Activated naive CD4-positive, alpha-beta T cell treated with anti-CD3 and anti-CD28 coated beads, Interleukin-2, amount 10 ng/mL, durations not matched to agents 7 days and 5 days (primary cell): ENCODE data around the gene TTC33.
"Not testable (repeated sequence)": the region's sequence is repeated elsewhere in the genome, so short reads cannot be mapped to it uniquely, and the experiment has no call there.

Source experiments
- CTCF ChIA-PET: fragments of 350-600 bp; sonication (Branson Sonifier 250); formaldehyde crosslinking; loops from one replicate; lab custom pipeline; 2021; ENCODE audit warnings: antibody characterized with exemption; lab: Charles Lee
- DNase-seq: peaks from one replicate; pipeline ENCODE4 v3.0.0-alpha.2; 2020
- H3K27ac Mint-ChIP-seq: one replicate; pipeline ENCODE4 v1.8.0; 2021; ENCODE audit warnings: mild to moderate bottlenecking, moderate library complexity, mixed read lengths
- H3K27me3 Mint-ChIP-seq: one replicate; pipeline ENCODE4 v1.8.0; 2021; ENCODE audit warnings: mild to moderate bottlenecking, mixed read lengths
- H3K36me3 Mint-ChIP-seq: one replicate; pipeline ENCODE4 v1.8.0; 2021; ENCODE audit warnings: mixed read lengths
- H3K4me1 Mint-ChIP-seq: one replicate; pipeline ENCODE4 v1.8.0; 2021; ENCODE audit warnings: mixed read lengths
- H3K4me3 Mint-ChIP-seq: one replicate; pipeline ENCODE4 v1.8.0; 2021; ENCODE audit warnings: mild to moderate bottlenecking, moderate library complexity, mixed read lengths
- H3K9me3 Mint-ChIP-seq: one replicate; pipeline ENCODE4 v1.8.0; 2021; ENCODE audit warnings: mixed read lengths

The TTC33 gene

DNA sequence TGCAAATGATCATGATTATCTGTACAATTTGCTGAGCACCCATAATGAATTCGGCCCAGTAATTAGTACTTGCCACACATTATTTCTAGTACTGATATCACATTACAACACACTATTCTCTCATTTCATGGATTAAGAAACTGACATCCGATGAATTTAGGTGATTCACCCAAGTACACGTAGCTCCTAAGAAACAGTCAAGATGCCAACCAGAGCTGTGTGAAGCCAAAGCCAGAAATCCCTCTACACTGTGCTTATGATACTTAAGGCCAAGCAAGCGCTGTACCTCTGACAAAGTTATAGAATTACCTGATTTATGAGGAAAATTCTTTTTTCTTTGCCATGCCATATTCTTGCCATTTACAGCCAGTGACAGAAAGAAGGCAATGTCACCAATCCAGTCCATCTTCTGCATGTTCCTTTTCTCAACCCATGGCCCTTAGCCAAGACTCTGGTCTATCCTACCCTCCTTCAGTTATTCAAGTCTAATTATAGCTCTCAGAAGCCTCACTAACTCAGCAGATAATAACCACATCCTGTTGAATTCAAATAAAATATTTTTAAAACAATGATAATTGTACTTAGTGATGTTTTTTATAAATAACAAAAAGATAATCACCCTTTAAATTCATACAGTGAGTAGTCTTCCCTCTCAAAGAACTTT lies 150.3 kb downstream of the TTC33 start:
- DNase-seq = no peak
- Mint-ChIP-seq H3K9me3 (no peaks in the 10 kb centered on the region), H3K36me3 (peaks cover 3% of the 10 kb centered on the region), H3K4me1 (peaks cover 37% of the 10 kb centered on the region), H3K4me3 (no peak overlapping the region), H3K27me3 (no peaks in the 10 kb centered on the region), H3K27ac (peak overlapping the region; percentile 59)
- CTCF ChIA-PET = no interaction called here

DNA sequence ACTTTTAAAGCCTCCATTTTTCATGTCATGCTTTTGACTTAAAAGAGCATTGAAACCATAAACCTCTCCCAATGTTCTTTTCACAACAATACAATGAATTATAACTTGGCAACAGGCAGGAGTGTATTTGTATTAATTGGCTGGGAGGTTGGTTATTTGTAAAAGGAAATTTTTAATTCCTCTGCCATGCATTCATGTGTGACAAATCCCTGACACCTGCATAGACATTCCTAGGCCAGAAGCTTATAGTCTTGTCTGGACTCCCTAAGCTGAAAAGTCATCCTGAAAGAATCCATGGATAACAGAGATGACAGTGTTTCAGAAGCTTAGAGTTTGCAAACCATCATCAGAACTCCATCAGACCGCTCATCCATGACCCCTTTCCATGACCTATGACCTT lies 152.4 kb downstream of the TTC33 start:
- no peak overlapping the region for H3K4me3 Mint-ChIP-seq
- peaks cover 2% of the 10 kb centered on the region for H3K27me3 Mint-ChIP-seq
- H3K36me3 Mint-ChIP-seq = peaks cover 3% of the 10 kb centered on the region
- H3K4me1 Mint-ChIP-seq = peaks cover 44% of the 10 kb centered on the region
- CTCF ChIA-PET = no interaction called here
- no peak overlapping the region for H3K27ac Mint-ChIP-seq
- H3K9me3 Mint-ChIP-seq = no peaks in the 10 kb centered on the region
- no peak for DNase-seq

DNA sequence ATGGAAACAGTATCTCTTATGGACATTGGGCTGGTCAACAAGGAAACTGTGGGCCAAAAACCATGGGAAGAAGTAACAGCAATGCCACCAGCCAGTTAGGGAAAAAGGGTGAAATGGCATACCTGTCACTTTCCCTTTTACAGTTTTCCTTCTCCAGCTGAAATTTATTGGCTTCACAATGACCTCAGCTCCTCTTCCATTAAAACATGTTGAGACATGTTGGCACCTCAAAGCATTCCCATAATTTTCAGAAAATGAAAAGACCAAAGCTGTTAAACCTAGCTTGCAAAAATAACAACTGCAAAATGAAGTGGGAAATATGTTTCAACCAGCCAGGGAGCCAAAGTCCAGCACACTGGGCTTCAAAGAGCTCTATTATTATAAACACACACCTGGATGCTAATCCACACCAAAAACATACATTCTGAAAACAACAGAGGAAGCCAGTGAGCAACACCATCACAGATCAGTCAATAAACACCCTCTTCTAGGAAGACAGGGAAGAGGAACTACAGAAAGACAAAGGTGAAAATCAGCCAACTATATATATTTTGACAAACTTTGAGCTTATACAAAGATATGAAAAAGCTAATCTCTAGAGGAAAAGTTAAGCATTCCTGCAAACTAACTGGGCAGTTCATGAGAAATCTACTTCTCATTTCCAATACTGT lies 154.4 kb downstream of the TTC33 start:
- CTCF ChIA-PET = interaction anchor here (0.6 kb wide), 1 partner anchor 76 kb away, joined by 4 read pairs; no protein-coding TSS in a partner anchor
- no peak overlapping the region for H3K27ac Mint-ChIP-seq
- peaks cover 40% of the 10 kb centered on the region for H3K4me1 Mint-ChIP-seq

DNA sequence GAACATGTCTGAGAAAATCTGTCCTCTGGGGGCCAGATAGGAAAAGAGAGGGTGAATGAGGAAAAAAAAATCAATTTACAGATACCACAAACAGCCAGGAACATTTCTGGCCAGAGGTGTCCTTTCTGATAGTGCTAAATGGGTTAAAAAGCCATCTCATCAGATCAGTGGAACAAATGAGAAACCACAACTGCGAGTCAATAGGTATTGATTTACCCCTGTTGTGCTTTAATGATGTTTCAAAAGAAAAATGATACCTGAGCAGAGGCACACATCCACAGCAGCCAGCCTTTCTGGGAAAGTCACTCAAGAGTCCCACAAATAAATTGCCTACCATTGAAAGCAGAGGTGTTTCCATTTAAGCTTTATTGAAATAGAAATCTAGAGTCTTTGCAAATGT lies 155.4 kb downstream of the TTC33 start:
- H3K9me3 Mint-ChIP-seq = no peaks in the 10 kb centered on the region
- CTCF ChIA-PET = no interaction called here
- H3K27me3 Mint-ChIP-seq = peaks cover 4% of the 10 kb centered on the region
- no peak for DNase-seq
- H3K36me3 Mint-ChIP-seq = peaks cover 3% of the 10 kb centered on the region
- H3K4me3 Mint-ChIP-seq = no peak overlapping the region
- peaks cover 31% of the 10 kb centered on the region for H3K4me1 Mint-ChIP-seq
- no peak overlapping the region for H3K27ac Mint-ChIP-seq

More for the DNA sequence above, 154.4 kb downstream of the TTC33 start:
- no peak for DNase-seq
- Mint-ChIP-seq H3K36me3 (peaks cover 3% of the 10 kb centered on the region), H3K4me3 (no peak overlapping the region), H3K9me3 (no peaks in the 10 kb centered on the region), H3K27me3 (peaks cover 4% of the 10 kb centered on the region)

DNA sequence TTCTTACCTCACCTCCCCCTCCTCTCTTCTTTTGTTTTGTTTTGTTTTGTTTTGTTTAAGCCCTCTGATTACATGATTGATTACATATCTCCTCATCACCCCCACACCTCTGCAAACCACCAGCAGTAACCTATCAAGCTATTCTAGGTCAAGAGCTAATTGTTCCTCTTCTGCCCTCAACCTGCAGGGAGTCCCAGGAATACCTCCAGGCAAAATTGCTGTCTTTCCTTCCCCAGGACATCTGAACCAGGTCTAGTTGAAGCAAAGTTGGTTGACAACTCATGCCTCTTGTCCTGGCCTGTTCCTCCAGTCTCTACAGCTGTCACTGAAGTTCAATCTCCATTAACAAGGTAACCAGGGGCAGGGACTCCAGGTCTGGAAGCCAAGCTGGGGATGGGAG lies 156.1 kb downstream of the TTC33 start:
- Mint-ChIP-seq H3K27ac (peak overlapping the region; percentile 7), H3K27me3 (peaks cover 4% of the 10 kb centered on the region), H3K36me3 (peaks cover 3% of the 10 kb centered on the region), H3K4me3 (no peak overlapping the region), H3K4me1 (peaks cover 27% of the 10 kb centered on the region), H3K9me3 (no peaks in the 10 kb centered on the region)
- DNase-seq = no peak
- CTCF ChIA-PET = interaction anchor here (1.0 to 1.4 kb wide), 2 partner anchors 11 to 53 kb away, joined by 3 to 4 read pairs; no protein-coding TSS in a partner anchor

DNA sequence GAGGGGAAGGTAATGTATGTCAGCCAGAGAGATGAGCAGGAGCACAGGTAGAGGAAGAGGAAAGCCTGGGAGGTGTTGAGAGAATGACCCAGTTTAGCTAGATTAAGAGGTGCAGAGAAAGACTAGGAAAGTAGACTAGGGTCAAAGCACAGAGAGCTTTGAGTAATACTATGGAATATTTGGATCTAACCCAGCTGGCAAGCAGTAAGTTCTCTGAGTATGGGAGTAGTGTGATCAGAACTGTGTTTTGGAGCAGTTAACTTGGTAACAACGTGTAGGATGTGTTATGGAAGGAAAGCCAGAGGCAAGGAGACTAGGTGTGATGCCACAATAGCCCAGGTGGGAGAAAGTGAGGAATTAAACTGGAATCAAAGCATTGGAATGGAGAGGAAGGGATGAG lies 160.9 kb downstream of the TTC33 start:
- Mint-ChIP-seq H3K27ac (no peak overlapping the region), H3K27me3 (peaks cover 4% of the 10 kb centered on the region), H3K4me1 (peaks cover 24% of the 10 kb centered on the region), H3K4me3 (no peak overlapping the region), H3K36me3 (peaks cover 5% of the 10 kb centered on the region), H3K9me3 (peaks cover 16% of the 10 kb centered on the region)
- DNase-seq = no peak
- CTCF ChIA-PET = no interaction called here

DNA sequence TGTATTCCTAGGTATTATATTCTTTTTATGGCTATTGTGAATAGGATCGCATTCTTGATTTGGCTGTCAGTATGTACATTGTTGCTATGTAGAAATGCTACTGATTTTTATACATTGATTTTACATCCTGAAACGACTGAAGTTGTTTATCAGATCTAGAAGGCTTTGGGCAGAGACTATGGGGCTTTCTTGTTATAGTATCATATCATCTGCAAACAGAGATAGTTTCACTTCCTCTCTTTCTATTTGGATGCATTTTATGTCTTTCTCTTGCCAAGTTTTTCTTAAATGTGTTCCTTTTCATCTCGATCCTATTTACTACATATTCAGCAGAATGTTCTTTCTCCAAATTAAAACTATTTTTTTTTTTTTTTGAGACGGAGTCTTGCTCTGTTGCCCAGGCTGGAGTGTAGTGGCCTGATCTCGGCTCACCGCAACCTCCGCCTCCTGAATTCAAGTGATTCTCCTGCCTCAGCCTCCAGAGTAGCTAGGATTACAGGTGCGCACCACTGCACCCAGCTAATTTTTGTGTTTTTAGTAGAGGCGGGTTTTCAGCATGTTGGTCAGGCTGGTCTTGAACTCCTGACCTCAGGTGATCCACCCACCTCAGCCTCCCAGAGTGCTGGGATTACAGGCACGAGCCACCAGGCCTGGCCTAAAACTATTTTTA lies 163.9 kb downstream of the TTC33 start:
- DNase-seq, CTCF ChIA-PET, H3K36me3 Mint-ChIP-seq, H3K27me3 Mint-ChIP-seq, H3K4me3 Mint-ChIP-seq: not testable (repeated sequence)
- peaks cover 21% of the 10 kb centered on the region for H3K4me1 Mint-ChIP-seq
- H3K9me3 Mint-ChIP-seq = peaks cover 16% of the 10 kb centered on the region
- peak overlapping the region; percentile 85 for H3K27ac Mint-ChIP-seq

DNA sequence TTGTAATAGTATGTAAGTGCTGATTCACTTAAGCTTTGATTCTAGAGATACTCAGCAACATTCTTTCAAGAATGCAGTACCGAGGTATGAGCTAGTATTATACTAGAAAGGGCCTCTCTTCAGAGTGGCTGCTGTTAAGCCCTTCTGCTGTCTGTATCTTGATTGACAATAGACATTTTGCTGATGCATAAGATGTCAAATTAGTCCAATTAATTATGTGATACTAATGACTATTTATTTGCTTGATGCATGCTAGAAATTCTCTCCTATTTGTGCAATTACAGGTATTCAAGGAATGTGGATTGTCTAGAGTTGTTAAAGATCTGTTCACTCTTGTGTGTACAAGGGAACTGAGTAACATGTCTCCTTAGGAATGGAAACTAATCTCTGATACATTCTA lies 168.4 kb downstream of the TTC33 start:
- Mint-ChIP-seq H3K9me3 (peaks cover 16% of the 10 kb centered on the region), H3K27ac (no peak overlapping the region), H3K27me3 (no peaks in the 10 kb centered on the region), H3K4me3 (no peak overlapping the region), H3K36me3 (peaks cover 5% of the 10 kb centered on the region), H3K4me1 (peaks cover 20% of the 10 kb centered on the region)
- CTCF ChIA-PET = interaction anchor here (1.4 kb wide), 1 partner anchor 12 kb away, joined by 3 read pairs; no protein-coding TSS in a partner anchor
- DNase-seq = no peak

DNA sequence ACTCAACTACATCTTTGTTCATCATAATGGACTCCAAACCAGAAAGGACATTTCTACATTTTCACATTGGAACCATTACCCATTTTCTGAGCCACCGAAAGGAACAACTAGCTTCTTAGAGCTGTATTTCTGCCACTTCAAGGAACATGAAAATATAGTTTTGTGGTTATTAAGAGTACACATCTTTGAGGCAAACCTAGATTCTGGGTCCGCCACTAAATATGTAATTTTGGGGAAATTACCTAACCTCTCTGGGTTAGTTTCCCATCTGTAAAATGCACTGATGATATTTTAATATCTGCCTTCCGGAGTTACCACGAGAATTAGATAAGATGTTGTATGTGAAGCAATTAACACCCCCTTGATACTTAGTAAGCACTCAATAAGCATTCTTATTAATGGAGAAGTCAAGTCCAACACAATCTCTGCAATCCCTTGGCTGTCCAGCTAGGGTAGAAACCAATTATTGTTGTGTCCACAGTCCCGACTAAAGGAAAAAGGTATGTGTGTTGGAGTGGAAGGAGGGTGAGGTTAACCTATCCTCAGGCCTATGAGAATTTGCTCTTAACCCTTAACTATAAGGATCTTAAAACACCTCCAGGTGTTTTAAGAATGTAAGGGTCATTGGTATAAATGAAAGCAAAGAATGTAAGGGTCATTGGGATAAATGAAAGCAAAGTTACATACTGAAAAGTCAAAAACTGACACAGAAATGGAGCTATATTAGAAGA lies 170.1 kb downstream of the TTC33 start:
- Mint-ChIP-seq H3K27me3 (no peaks in the 10 kb centered on the region), H3K9me3 (peaks cover 7% of the 10 kb centered on the region), H3K4me3 (no peak overlapping the region), H3K4me1 (peaks cover 8% of the 10 kb centered on the region), H3K36me3 (peaks cover 2% of the 10 kb centered on the region), H3K27ac (no peak overlapping the region)
- CTCF ChIA-PET = no interaction called here
- DNase-seq = no peak

DNA sequence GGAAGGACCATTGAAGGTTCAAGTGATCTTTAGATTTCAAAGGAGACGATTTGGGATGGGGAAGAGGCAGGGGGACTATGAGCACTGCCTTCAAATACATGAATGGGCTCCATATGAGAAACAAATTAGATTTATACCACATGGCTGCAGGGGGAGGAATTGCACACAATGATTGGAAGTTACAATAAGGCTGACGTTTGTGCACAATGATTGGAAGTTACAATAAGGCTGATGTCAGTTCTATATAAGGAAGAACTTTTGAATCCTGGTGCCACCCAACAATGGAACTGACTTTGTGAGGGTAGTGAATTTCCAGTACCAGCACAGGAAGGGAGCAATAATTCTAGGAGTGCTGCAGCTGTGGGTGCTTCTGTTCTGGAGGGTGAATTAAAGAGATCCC lies 171.7 kb downstream of the TTC33 start:
- Mint-ChIP-seq H3K4me1 (peaks cover 18% of the 10 kb centered on the region), H3K9me3 (no peaks in the 10 kb centered on the region), H3K4me3 (no peak overlapping the region), H3K36me3 (no peaks in the 10 kb centered on the region), H3K27ac (no peak overlapping the region), H3K27me3 (no peaks in the 10 kb centered on the region)
- DNase-seq = no peak
- CTCF ChIA-PET = no interaction called here

DNA sequence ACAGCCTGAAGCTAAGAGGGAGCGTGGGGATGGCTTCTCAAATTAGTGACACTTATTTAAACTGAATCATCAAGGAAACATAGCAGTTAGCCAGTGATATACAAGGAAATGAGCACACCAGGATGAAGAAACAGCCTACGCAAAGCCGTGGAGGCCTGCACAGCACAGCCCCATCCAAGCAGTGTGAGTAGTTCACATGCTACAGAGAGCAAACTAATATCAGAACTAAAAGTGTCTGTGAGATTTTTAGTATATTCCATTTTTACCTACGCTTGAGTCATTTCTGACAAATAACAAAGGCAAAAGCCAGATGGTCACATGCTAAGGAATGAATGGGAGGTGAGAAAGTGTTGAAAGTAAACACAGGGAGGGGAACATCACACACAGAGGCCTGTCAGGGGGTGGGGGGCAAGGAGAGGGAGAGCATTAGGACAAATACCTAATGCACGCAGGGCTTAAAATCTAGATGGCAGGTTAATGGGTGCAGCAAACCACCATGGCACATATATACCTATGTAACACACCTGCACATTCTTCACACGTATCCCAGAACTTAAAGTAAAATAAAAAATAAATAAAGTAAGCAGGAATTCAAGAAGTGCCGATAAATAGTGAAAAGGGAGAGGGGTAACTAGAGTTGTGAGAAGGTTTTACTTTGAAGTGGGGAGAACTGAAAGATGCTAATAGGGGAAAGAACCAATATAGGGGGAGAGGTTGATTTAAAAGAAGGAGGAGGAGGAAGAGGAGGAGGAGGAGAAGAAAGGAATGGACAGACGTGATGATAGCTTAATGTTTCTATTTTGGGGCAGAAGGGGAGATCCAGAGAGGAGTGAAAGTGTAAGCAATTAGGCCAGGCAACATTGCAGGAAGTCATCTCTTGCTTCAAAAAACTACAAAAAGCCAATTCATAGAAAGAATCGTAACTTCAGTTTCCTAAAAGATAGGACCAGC lies 177.0 kb downstream of the TTC33 start:
- peak; percentile 33 for DNase-seq
- Mint-ChIP-seq H3K4me1 (peaks cover 29% of the 10 kb centered on the region), H3K27me3 (no peaks in the 10 kb centered on the region), H3K9me3 (no peaks in the 10 kb centered on the region), H3K4me3 (peak overlapping the region; percentile 45), H3K27ac (peak overlapping the region; percentile 82), H3K36me3 (no peaks in the 10 kb centered on the region)
- CTCF ChIA-PET = interaction anchor here (1.2 to 1.7 kb wide), 2 partner anchors 102 to 108 kb away, joined by 3 to 4 read pairs; no protein-coding TSS in a partner anchor

DNA sequence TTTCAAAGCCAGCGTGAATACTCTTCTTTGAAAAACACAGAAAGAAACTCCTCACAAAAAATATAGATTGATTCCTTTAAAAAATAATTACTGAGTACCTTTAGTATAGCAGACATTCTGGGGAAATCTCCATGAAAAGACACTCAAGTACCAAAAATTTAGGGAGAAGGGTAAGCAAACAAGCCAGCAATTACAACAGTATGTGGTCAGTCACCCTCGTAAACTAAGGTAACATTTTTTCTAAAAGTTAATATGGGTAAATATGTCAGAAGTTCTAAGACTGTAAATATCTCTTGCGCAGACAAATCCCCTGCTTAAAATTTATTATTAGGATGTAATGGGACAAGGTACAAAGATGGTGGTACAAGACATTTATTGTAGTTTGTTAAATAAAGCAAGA lies 178.0 kb downstream of the TTC33 start:
- peak overlapping the region; percentile 29 for H3K27ac Mint-ChIP-seq
- no peak overlapping the region for H3K4me3 Mint-ChIP-seq
- no peaks in the 10 kb centered on the region for H3K27me3 Mint-ChIP-seq
- H3K36me3 Mint-ChIP-seq = no peaks in the 10 kb centered on the region
- H3K4me1 Mint-ChIP-seq = peaks cover 29% of the 10 kb centered on the region
- peaks cover 2% of the 10 kb centered on the region for H3K9me3 Mint-ChIP-seq
- CTCF ChIA-PET = no interaction called here
- no peak for DNase-seq

DNA sequence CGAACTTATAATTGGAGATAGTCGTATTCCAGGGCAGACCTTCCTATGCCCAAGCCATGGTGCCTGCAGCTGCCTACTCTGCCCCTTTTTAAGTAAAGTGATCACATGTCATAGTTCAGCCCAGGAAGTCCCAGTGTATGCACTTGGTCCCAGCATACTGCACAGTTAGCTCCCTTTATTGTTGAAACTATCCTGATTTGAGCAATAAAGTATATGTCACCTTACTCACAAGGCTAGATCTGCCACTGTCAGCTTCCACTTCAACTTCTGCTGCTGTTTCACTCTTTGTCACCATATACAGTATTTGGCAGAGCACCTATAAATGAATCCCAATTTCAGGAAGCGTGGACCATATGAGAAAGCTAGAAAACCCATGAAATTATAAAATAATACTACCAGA lies 179.8 kb downstream of the TTC33 start:
- peaks cover 2% of the 10 kb centered on the region for H3K9me3 Mint-ChIP-seq
- H3K36me3 Mint-ChIP-seq = no peaks in the 10 kb centered on the region
- H3K27ac Mint-ChIP-seq = no peak overlapping the region
- CTCF ChIA-PET = no interaction called here
- DNase-seq = no peak
- H3K27me3 Mint-ChIP-seq = no peaks in the 10 kb centered on the region
- no peak overlapping the region for H3K4me3 Mint-ChIP-seq
- H3K4me1 Mint-ChIP-seq = peaks cover 28% of the 10 kb centered on the region
